Right cardiac atrium (tissue), 5 donors: ENCODE measurements around the gene ZNRD2. TPM values are rescaled to one million over a fixed set of nuclear protein-coding genes. Genes with fewer than 3 reads are reported as not detected.

Source experiments
- ATAC-seq, 2 donors: fragments of 200-7000 bp; cut with Tn5 transposase; one replicate each; pipeline versions ENCODE4 v1.8.0 to v1.9.1; 2020; ENCODE audit warnings: moderate library complexity in 2 of 2, mild to moderate bottlenecking in 1 of 2
- DNase-seq, 3 donors: peaks; one replicate each; pipeline ENCODE4 v3.0.0-alpha.2; 2020
- H3K27ac ChIP-seq: one replicate; pipeline ENCODE4 v1.5.1; 2013; ENCODE audit warnings: mild to moderate bottlenecking, low read length, control low read depth, moderate library complexity
- H3K27me3 ChIP-seq: one replicate; pipeline ENCODE4 v1.6.1; 2013; ENCODE audit not compliant: control insufficient read depth, insufficient read depth
- H3K4me1 ChIP-seq: one replicate; pipeline ENCODE4 v1.6.1; 2013; ENCODE audit warnings: low read length; ENCODE audit not compliant: control insufficient read depth, insufficient read depth
- H3K4me3 ChIP-seq: one replicate; pipeline ENCODE4 v1.5.1; 2013; ENCODE audit warnings: low read length, control low read depth
- H3K9me3 ChIP-seq: one replicate; pipeline ENCODE4 v1.6.1; 2013; ENCODE audit warnings: low read length; ENCODE audit not compliant: control insufficient read depth
- WGBS: extraction: QIAGEN DNeasy Blood & Tissue Kit; methylation state at CpG from one replicate; pipeline ENCODE4 v1.1.7; 2013; 5-methylcytosine and 5-hydroxymethylcytosine counted together
- intact Hi-C, 4 donors: fragments of 100-400 bp; cut with DNase I; formaldehyde crosslinking; loops; one replicate each; pipeline versions ENCODE4 v1.11.0 to v1.14.0; 2022 to 2023
- polyA plus RNA-seq: library from polyadenylated mRNA; stranded (reverse); fragments of 200-250 nt; gene quantifications from one replicate; pipeline ENCODE4 v1.2.3, GENCODE V29; 2013
- total RNA-seq, 4 donors: library from RNA; stranded (reverse); fragmentation: NEBNext Ultra II Directional; extraction: Animal tissue kit (Norgen Biotek cat#: 25700); gene quantifications; one replicate each; pipeline ENCODE4 v1.2.1, GENCODE V29; 2021
- donor health status: healthy with polysubstance abuse.
- donor health status: DM: no; HTN: yes; CAD: no.
- donor health status: DM: no; HTN: no; CAD: no.
- donor health status: DM: no; HTN: yes; CAD: no; lungs with severe emphysema.
- donor health status: DM: yes; HTN: yes; CAD: no.

The ZNRD2 gene
- total and polyA plus RNA-seq, 5 donors = 32.6 to 56.8 (median 35.2) TPM

- no peak for ATAC-seq
- peaks cover 2% of the 10 kb centered on the region for H3K4me1 ChIP-seq
- no peak overlapping the region for H3K27ac ChIP-seq
- H3K9me3 ChIP-seq = no peaks in the 10 kb centered on the region
- intact Hi-C loops = loop anchor here in 1 of 4 donors (5.0 kb wide), 1 partner anchor 51 kb away; no protein-coding TSS in a partner anchor
- H3K4me3 ChIP-seq = no peak overlapping the region
- peak in 1 of 3 donors; percentile 58 for DNase-seq
- H3K27me3 ChIP-seq = no peaks in the 10 kb centered on the region
- WGBS = 87% methylated on average over 22 of the region's 22 CpGs
Measured at GRCh38 chr11:65592858-65593517, 22.7 kb downstream of the ZNRD2 start.

GRCh38 chr11:65593518-65594414 lies 23.5 kb downstream of the ZNRD2 start:
- no peak overlapping the region for H3K4me3 ChIP-seq
- 75% methylated on average over 26 of the region's 26 CpGs for WGBS
- DNase-seq (peak; percentile 59 to 84 (median 83)), ATAC-seq (peak; percentile 17 to 25)
- intact Hi-C loops = loop anchor here in 1 of 4 donors (5.0 kb wide), 1 partner anchor 51 kb away; no protein-coding TSS in a partner anchor
- H3K4me1 ChIP-seq = no peaks in the 10 kb centered on the region
- no peaks in the 10 kb centered on the region for H3K9me3 ChIP-seq
- no peaks in the 10 kb centered on the region for H3K27me3 ChIP-seq
- H3K27ac ChIP-seq = no peak overlapping the region

- Histone ChIP-seq H3K27ac (no peak overlapping the region), H3K9me3 (no peaks in the 10 kb centered on the region), H3K27me3 (no peaks in the 10 kb centered on the region), H3K4me1 (no peaks in the 10 kb centered on the region), H3K4me3 (no peak overlapping the region)
- intact Hi-C loops = no loop called here
- 78% methylated on average over 3 of the region's 3 CpGs for whole genome bisulfite sequencing
- ATAC-seq (no peak), DNase-seq (no peak)
Measured at GRCh38 chr11:65595131-65595530, 24.9 kb downstream of the ZNRD2 start.

- WGBS = 62% methylated on average over 12 of the region's 12 CpGs
- no peaks in the 10 kb centered on the region for H3K4me1 ChIP-seq
- H3K9me3 ChIP-seq = no peaks in the 10 kb centered on the region
- intact Hi-C loops = no loop called here
- peak in 1 of 3 donors; percentile 71 for DNase-seq
- ATAC-seq = no peak
- no peaks in the 10 kb centered on the region for H3K27me3 ChIP-seq
- no peak within 1 kb of the TSS for H3K27ac ChIP-seq
- no peak within 1 kb of the TSS for H3K4me3 ChIP-seq
Measured at GRCh38 chr11:65595543-65596281, 25.4 kb downstream of the ZNRD2 start, which contains the start of gene KCNK7. TSS of gene KCNK7 (minus strand) at chr11:65595800. CDS start at chr11:65595772, 28 bp downstream.

GRCh38 chr11:65596520-65596919 lies 26.2 kb downstream of the ZNRD2 start:
- no peaks in the 10 kb centered on the region for H3K4me1 ChIP-seq
- H3K27ac ChIP-seq = no peak overlapping the region
- no peaks in the 10 kb centered on the region for H3K9me3 ChIP-seq
- ATAC-seq = no peak
- no peaks in the 10 kb centered on the region for H3K27me3 ChIP-seq
- intact Hi-C loops = no loop called here
- no peak overlapping the region for H3K4me3 ChIP-seq
- 76% methylated on average over 6 of the region's 6 CpGs for WGBS
- no peak for DNase-seq

GRCh38 chr11:65598258-65598699 lies 28.0 kb downstream of the ZNRD2 start:
- ATAC-seq = no peak
- H3K4me1 ChIP-seq = no peaks in the 10 kb centered on the region
- WGBS = 87% methylated on average over 16 of the region's 16 CpGs
- no peaks in the 10 kb centered on the region for H3K9me3 ChIP-seq
- intact Hi-C loops = no loop called here
- no peaks in the 10 kb centered on the region for H3K27me3 ChIP-seq
- DNase-seq = no peak
- no peak overlapping the region for H3K4me3 ChIP-seq
- no peak overlapping the region for H3K27ac ChIP-seq

GRCh38 chr11:65599216-65599954 lies 29.1 kb downstream of the ZNRD2 start:
- Histone ChIP-seq H3K27me3 (no peaks in the 10 kb centered on the region), H3K4me1 (no peaks in the 10 kb centered on the region), H3K27ac (no peak overlapping the region), H3K4me3 (no peak overlapping the region), H3K9me3 (no peaks in the 10 kb centered on the region)
- DNase-seq (peak in 1 of 3 donors; percentile 57), ATAC-seq (no peak)
- WGBS = 81% methylated on average over 49 of the region's 49 CpGs
- intact Hi-C loops = no loop called here

- no peak overlapping the region for H3K4me3 ChIP-seq
- no peak overlapping the region for H3K27ac ChIP-seq
- intact Hi-C loops = loop anchor here in 2 of 4 donors (10.0 kb wide), 1 partner anchor 55 kb away; no protein-coding TSS in a partner anchor
- H3K9me3 ChIP-seq = no peaks in the 10 kb centered on the region
- ATAC-seq (no peak), DNase-seq (peak in 1 of 3 donors; percentile 48)
- H3K27me3 ChIP-seq = no peaks in the 10 kb centered on the region
- H3K4me1 ChIP-seq = no peaks in the 10 kb centered on the region
- WGBS = 92% methylated on average over 6 of the region's 6 CpGs
Measured at GRCh38 chr11:65599955-65600246, 29.6 kb downstream of the ZNRD2 start.

- H3K4me3 ChIP-seq = no peak overlapping the region
- ATAC-seq (no peak), DNase-seq (no peak)
- H3K4me1 ChIP-seq = peaks cover 10% of the 10 kb centered on the region
- H3K9me3 ChIP-seq = no peaks in the 10 kb centered on the region
- no peak overlapping the region for H3K27ac ChIP-seq
- 100% methylated on average over 1 of the region's 1 CpG for WGBS
- no peaks in the 10 kb centered on the region for H3K27me3 ChIP-seq
- intact Hi-C loops = loop anchor here in 2 of 4 donors (10.0 kb wide), 1 partner anchor 59 kb away; no protein-coding TSS in a partner anchor
Measured at GRCh38 chr11:65604258-65604657, 34.0 kb downstream of the ZNRD2 start.
